Activated naive CD8-positive, alpha-beta T cell treated with anti-CD3 and anti-CD28 coated beads, Interleukin-2, amount 50 U/mL, for 24 hours (primary cell): ENCODE results near the gene NDUFS3.
"Not testable (repeated sequence)": the region's sequence is repeated elsewhere in the genome, so short reads cannot be mapped to it uniquely, and the experiment has no call there.

Experiments used
- ATAC-seq: fragments of 150-1000 bp; cut with Tn5 transposase; one replicate; pipeline ENCODE4 v1.10.0; 2021
- DNase-seq: peaks from one replicate; pipeline ENCODE4 v3.0.0; 2021
- H3K27ac Mint-ChIP-seq: one replicate; pipeline ENCODE4 v1.8.0; 2021; ENCODE audit warnings: mild to moderate bottlenecking, mixed read lengths
- H3K27me3 Mint-ChIP-seq: one replicate; pipeline ENCODE4 v1.8.0; 2021; ENCODE audit warnings: mixed read lengths
- H3K36me3 Mint-ChIP-seq: one replicate; pipeline ENCODE4 v1.8.0; 2021; ENCODE audit warnings: low read depth, mixed read lengths
- H3K4me1 Mint-ChIP-seq: one replicate; pipeline ENCODE4 v1.8.0; 2021; ENCODE audit warnings: mixed read lengths
- H3K4me3 Mint-ChIP-seq: one replicate; pipeline ENCODE4 v1.8.0; 2021; ENCODE audit warnings: mild to moderate bottlenecking, moderate library complexity, mixed read lengths
- H3K9me3 Mint-ChIP-seq: one replicate; pipeline ENCODE4 v1.8.0; 2021; ENCODE audit warnings: mixed read lengths

The NDUFS3 gene

DNA sequence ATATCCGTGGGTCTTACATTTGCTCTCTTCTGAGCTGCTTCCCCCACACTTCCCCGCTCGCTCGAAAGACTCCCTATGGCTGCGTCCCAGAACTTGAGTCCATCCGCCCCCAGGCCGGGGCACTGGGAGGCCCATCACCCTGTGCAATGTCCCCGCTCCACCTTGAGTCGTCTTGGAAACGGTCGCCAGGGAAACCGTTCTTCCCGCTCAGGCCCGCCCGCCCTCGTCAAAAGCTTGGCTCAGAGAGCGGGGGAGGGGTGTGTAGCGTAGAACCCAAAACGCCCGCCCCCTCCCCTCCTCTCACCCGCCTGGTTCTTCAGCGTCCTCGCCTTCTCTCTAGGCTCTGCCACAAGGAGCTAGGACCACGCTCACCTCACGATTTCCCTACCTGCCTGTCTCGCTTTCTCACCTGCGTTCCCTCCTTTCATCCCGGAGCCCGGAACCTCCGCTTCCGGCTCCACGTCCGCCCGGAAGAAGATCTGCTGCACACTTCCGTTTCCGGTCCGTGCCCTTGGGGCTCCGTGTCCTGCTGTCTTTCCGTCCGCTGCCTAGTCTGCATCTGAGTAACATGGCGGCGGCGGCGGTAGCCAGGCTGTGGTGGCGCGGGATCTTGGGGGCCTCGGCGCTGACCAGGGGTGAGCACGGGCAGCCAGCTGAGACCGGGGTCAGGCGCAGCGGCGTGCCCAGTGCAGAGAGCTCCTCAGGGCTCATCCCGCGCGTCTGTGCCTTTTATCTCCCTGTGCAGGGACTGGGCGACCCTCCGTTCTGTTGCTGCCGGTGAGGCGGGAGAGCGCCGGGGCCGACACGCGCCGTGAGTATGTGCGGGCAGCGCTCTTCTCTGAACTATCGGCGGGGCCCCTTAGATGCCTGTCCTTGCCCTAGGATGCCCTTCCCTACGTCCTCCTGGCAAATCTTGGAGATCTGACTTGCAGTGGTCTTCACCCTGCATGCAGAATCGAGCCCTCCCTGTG is at the start of gene NDUFS3, which contains the start of gene KBTBD4:
Gene NDUFS3, plus strand, starts transcription at position 551 of the 971 bp plus-strand sequence. Its CDS starts 18 bp downstream, at position 569.
Gene KBTBD4, minus strand, starts transcription at position 447 of the 971 bp plus-strand sequence. Its CDS starts 19 bp downstream, at position 428.
- Mint-ChIP-seq H3K4me3 (peak within 1 kb of the TSS; percentile 99), H3K27me3 (peaks cover 2% of the 10 kb centered on the region), H3K4me1 (peaks cover 47% of the 10 kb centered on the region), H3K9me3 (no peaks in the 10 kb centered on the region), H3K36me3 (peaks cover 57% of the 10 kb centered on the region), H3K27ac (peak within 1 kb of the TSS; percentile 97)
- DNase-seq: peak; percentile 90
- ATAC-seq: peak; percentile 96

DNA sequence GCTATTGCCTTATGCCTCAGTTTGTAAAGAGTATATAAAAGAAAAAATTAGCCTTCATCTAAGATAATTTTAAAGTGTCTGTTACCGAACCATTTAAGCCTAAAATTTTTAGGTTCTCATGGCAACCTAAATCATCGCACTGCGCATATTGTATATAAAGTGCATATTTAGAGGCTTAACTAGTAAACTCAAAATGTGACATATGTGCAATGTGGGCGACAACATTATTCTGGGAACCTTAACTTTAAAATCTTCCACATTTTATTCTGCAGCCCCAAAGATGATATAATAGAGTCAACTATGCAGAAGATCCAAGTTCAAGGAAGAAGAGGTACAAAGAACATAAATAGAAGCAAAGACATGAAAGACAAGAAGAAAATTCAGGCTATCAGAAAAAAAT is 48.9 kb upstream of the NDUFS3 start:
- peaks cover 18% of the 10 kb centered on the region for H3K36me3 Mint-ChIP-seq

DNA sequence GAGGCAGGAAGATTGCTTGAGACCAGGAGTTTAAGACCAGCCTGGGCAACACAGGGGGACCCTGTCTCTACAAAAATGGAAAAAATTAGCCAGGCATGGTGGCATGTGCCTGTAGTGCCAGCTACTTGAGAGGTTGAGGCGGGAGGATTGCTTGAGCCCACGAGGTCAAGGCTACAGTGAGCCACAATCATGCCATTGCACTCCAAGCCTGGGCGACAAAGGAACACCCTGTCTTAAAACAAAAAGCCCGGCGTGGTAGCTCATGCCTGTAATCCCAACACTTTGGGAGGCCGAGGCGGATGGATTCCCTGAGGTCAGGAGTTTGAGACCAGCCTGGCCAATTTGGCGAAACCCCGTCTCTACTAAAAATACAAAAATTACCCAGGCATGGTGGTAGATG is 48.2 kb upstream of the NDUFS3 start:
- H3K9me3 Mint-ChIP-seq, H3K27ac Mint-ChIP-seq, ATAC-seq, DNase-seq, H3K4me3 Mint-ChIP-seq, H3K27me3 Mint-ChIP-seq: not testable (repeated sequence)
- Mint-ChIP-seq H3K4me1 (peaks cover 56% of the 10 kb centered on the region), H3K36me3 (peaks cover 20% of the 10 kb centered on the region)

More for the DNA sequence above, 48.9 kb upstream of the NDUFS3 start:
- DNase-seq (no peak), ATAC-seq (no peak)
- Mint-ChIP-seq H3K27ac (no peak overlapping the region), H3K27me3 (no peaks in the 10 kb centered on the region), H3K4me3 (no peak overlapping the region), H3K4me1 (peaks cover 60% of the 10 kb centered on the region), H3K9me3 (no peaks in the 10 kb centered on the region)

DNA sequence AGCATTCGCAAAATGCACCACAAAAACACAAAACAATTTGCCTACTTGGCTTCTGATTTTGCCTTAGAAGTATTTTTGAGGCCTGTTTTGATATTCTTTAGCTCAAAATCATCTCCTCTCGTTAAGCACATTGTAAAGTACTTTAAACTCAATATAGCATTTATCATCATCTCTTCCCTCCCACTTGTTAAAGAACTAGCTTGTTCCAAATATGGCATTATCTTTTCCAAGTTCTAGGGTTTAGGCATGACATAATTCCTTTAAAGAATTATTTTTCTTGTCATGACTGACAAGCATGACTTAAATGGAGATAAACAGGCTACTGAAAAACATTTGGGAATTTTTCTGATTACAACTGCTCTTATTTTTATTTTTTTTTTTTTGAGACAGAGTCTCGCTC is 47.2 kb upstream of the NDUFS3 start:
- H3K36me3 Mint-ChIP-seq: peaks cover 16% of the 10 kb centered on the region
- DNase-seq: no peak

DNA sequence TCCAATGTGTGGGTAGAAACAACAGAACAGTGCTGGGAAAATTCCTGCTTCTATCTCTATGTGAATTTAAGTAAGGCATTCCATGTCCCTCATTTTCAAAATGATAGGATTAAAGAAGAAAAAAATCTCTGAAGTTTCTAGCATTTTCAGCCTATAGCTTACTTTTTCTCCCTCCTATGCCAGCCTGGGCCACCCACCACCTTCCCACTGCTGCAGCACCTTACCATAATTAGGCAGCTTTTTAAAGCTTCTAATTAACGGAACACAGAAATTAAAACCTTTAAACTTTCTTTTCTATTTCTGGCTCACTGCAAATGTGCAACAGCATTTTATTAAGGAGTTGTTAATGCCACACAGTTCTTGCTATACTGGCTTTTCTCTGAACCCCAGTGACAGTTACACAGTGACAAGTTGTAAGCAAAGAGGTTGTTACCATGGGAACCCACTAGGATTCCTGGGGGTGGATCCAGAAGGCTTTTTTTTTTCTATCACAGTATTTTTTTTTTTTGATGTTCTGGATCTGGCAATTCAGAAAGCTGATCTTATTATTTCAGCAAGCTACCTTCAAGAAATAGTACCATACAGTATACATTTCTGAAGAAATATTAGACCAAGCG is 46.2 kb upstream of the NDUFS3 start:
- no peak overlapping the region for H3K4me3 Mint-ChIP-seq
- ATAC-seq (no peak), DNase-seq (no peak)
- no peaks in the 10 kb centered on the region for H3K27me3 Mint-ChIP-seq
- H3K27ac Mint-ChIP-seq: peak overlapping the region; percentile 15
- no peaks in the 10 kb centered on the region for H3K9me3 Mint-ChIP-seq
- peaks cover 46% of the 10 kb centered on the region for H3K4me1 Mint-ChIP-seq
- peaks cover 16% of the 10 kb centered on the region for H3K36me3 Mint-ChIP-seq

More for the DNA sequence above, 47.2 kb upstream of the NDUFS3 start:
- H3K4me3 Mint-ChIP-seq: no peak overlapping the region
- no peak for ATAC-seq
- H3K9me3 Mint-ChIP-seq: no peaks in the 10 kb centered on the region
- no peak overlapping the region for H3K27ac Mint-ChIP-seq
- H3K4me1 Mint-ChIP-seq: peaks cover 47% of the 10 kb centered on the region
- H3K27me3 Mint-ChIP-seq: no peaks in the 10 kb centered on the region

DNA sequence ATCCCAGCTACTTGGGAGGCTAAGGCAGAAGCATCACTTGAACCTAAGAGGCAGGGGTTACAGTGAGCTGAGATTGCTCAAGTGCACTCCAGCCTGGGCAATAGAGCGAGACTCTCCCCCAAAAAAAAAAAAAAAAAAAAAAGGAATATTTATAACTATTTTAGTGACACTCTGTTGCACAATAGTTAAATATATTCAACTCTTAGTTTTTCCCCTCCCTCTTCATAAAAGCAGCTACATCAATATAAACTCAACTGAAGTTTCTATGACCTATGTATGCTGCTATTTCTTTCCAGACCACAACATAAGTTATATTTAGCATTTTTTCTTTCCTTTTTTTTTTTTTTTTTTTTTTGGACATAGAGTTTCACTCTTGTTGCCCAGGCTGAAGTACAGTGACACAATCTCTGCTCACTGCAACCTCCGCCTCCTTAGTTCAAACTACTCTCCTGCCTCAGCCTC is 45.2 kb upstream of the NDUFS3 start:
- ATAC-seq (no peak), DNase-seq (no peak)
- no peak overlapping the region for H3K27ac Mint-ChIP-seq
- H3K27me3 Mint-ChIP-seq: no peaks in the 10 kb centered on the region
- H3K9me3 Mint-ChIP-seq: no peaks in the 10 kb centered on the region
- peaks cover 14% of the 10 kb centered on the region for H3K36me3 Mint-ChIP-seq
- peaks cover 46% of the 10 kb centered on the region for H3K4me1 Mint-ChIP-seq
- no peak overlapping the region for H3K4me3 Mint-ChIP-seq

DNA sequence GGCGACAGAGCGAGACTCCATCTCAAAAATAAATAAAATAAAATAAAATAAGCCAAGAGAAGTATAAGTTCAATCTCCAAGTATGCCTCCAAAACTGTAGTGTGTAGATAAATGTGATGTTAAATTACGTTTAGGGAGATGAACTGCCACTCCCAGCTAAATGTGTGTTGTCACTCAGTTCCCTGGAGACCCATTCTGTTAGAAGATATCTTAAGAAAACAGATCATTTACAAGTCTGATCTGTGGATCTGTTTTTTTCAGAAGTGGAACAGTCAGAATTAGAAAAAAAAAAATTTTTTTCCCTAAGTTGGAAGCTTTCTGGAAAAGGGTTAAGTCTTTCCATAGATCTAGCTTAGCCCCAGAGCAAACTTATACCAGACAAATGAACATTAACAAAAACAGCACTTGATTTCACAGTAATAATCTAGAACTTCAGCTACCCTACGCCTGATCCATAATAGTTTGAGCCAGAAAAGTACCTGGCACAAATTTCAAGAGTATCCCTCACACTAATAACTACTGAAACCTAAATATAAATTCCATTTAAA is 44.1 kb upstream of the NDUFS3 start:
- H3K4me3 Mint-ChIP-seq: no peak overlapping the region

DNA sequence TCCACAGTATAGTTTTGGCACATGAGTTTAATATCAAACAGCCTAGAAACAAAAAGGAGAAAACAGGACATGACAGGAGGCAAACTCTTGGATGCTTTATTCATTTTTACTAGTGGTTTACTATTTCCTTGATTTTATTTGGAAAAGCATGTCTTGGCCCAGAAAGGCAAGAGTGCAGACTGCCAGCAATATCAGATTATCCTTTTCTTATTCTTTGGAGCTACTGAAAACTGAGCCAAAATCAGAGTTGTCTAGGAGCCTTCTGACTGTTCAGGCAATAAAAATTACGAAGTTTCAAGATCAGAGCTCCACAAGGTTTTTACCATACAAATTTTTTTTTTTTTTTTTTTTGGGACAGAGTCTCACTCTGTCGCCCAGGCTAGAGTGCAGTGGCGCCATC is 42.0 kb upstream of the NDUFS3 start:
- Mint-ChIP-seq H3K27ac (no peak overlapping the region), H3K36me3 (peaks cover 30% of the 10 kb centered on the region), H3K27me3 (no peaks in the 10 kb centered on the region), H3K4me3 (no peak overlapping the region), H3K4me1 (peaks cover 65% of the 10 kb centered on the region), H3K9me3 (no peaks in the 10 kb centered on the region)
- no peak for DNase-seq
- no peak for ATAC-seq

More for the DNA sequence above, 44.1 kb upstream of the NDUFS3 start:
- H3K36me3 Mint-ChIP-seq: peaks cover 20% of the 10 kb centered on the region
- H3K4me1 Mint-ChIP-seq: peaks cover 54% of the 10 kb centered on the region
- DNase-seq (no peak), ATAC-seq (no peak)
- H3K27me3 Mint-ChIP-seq: no peaks in the 10 kb centered on the region
- no peak overlapping the region for H3K27ac Mint-ChIP-seq
- no peaks in the 10 kb centered on the region for H3K9me3 Mint-ChIP-seq

DNA sequence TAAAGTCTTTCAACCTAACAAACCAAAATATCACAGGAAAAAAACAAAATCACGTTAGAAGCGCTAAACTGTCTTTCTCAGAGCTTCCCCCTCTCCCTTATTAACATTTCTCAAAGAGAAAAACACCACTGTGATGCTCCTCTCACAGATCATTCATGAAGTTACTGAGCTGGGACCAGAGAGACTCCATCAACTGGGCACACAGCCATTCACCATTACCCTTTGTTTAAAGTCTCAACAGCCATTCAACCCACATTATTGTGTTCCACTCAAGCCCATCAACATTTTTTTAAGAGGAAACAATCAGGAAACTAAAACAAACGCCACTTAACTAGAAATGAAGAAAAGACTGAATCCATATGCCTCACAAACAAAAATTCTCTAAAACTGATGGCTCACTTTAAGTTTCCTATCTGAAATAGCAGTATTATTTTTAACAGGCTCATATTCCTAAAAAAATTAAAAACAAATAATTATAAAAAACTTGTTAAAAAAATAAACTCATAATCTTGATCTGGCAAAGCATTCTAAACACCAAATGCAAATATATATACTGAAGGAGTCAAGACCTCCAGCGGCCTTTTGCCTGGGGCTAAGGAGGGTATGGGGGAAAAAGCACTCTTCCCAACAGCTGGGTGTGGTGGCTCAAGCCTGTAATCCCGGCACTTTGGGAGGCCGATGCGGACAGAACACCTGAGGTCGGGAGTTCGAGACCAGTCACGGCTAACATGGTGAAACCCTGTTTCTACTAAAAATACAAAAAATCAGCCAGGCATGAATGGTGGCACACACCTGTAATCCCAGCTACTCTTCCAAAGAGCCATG is 39.9 kb upstream of the NDUFS3 start:
- Mint-ChIP-seq H3K9me3 (no peaks in the 10 kb centered on the region), H3K4me3 (no peak overlapping the region), H3K36me3 (peaks cover 28% of the 10 kb centered on the region), H3K27ac (no peak overlapping the region), H3K4me1 (peaks cover 65% of the 10 kb centered on the region), H3K27me3 (no peaks in the 10 kb centered on the region)
- ATAC-seq (no peak), DNase-seq (no peak)

DNA sequence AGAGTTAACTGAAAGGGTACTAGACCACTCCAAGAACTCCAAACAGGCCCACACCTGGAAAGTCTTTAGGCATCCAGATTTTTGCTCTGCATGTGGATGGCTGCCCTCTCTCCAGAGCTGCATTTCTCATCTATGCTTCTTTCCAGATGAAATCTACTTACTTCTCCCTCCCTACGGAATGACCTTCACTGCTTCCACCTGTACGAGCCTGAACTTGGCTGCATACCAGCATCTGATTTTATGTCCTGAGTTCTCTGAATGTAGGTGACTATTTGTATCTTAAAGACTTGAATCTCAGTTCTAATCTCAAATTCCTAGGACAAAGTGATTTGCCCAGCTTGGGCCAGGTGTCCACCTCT is 39.2 kb upstream of the NDUFS3 start:
- DNase-seq: no peak

DNA sequence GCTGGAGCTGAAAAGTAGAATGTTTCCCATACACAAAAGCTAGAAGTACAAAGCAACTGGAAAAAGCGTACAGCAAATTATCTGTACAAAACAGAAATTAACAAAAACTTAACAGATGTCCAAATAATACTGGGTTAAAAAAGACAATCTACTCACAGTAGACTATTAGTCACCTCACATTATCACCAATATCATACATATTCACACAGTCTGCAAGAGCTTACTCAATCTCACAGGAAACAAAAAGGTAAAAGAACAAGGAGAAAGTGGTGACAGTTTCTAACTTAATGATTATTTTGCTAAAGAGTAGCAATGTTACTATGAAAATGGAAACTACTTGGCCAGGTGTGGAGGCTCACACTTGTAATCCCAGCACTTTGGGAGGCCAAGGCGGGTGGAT is 37.8 kb upstream of the NDUFS3 start:
- Mint-ChIP-seq H3K4me1 (peaks cover 69% of the 10 kb centered on the region), H3K27ac (peak overlapping the region; percentile 86), H3K27me3 (no peaks in the 10 kb centered on the region), H3K9me3 (no peaks in the 10 kb centered on the region), H3K4me3 (peak overlapping the region; percentile 54), H3K36me3 (peaks cover 27% of the 10 kb centered on the region)
- ATAC-seq: no peak
- no peak for DNase-seq

More for the DNA sequence above, 39.2 kb upstream of the NDUFS3 start:
- Mint-ChIP-seq H3K9me3 (no peaks in the 10 kb centered on the region), H3K27ac (peak overlapping the region; percentile 86), H3K4me3 (peak overlapping the region; percentile 40), H3K4me1 (peaks cover 70% of the 10 kb centered on the region), H3K27me3 (no peaks in the 10 kb centered on the region), H3K36me3 (peaks cover 31% of the 10 kb centered on the region)
- ATAC-seq: no peak

DNA sequence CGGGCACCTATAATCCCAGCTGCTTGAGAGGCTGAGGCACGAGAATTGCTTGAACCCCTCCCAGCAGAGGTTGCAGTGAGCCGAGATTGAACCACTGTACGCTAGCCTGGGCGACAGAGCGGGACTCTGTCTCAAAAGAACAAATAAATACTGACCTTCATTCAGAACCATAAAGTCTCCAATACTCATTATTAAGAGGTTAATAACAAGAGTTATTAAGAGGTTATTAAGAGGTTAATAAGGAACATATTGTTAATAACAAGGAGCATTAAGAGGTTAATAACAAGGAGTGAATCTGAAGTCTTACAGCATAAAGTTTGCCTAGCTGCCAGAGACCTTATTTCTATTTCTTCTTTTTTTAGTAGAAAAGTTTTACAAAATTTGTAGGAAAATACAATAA is 33.6 kb upstream of the NDUFS3 start:
- Mint-ChIP-seq H3K27me3 (no peaks in the 10 kb centered on the region), H3K36me3 (peaks cover 37% of the 10 kb centered on the region), H3K4me1 (peaks cover 79% of the 10 kb centered on the region), H3K4me3 (no peak overlapping the region), H3K9me3 (no peaks in the 10 kb centered on the region), H3K27ac (no peak overlapping the region)
- ATAC-seq (no peak), DNase-seq (no peak)

DNA sequence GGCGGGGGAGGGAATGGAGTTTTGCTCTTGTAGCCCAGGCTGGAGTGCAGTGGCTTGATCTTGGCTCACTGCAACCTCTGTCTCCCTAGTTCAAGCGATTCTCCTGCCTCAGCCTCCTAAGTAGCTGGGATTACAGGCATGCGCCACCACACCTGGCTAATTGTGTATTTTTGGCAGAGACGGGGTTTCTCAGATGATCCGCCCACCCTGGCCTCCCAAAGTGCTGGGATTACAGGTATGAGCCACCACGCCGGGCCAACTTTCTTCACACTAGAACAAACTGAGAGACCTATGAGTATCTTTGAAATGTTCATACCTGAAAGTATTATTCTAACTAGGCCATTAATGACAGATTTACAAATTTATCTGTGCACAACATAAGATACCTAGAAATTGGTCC is 32.6 kb upstream of the NDUFS3 start:
- Mint-ChIP-seq H3K4me1 (peaks cover 79% of the 10 kb centered on the region), H3K36me3 (peaks cover 39% of the 10 kb centered on the region)

More for the DNA sequence above, 32.6 kb upstream of the NDUFS3 start:
- not testable (repeated sequence) for H3K4me3 Mint-ChIP-seq, H3K9me3 Mint-ChIP-seq, H3K27ac Mint-ChIP-seq, DNase-seq, ATAC-seq, H3K27me3 Mint-ChIP-seq
